Neural progenitor cell (in vitro differentiated cells): ENCODE results near the gene WDR37.

ENCODE experiments used
- EZH2 ChIP-seq: fragments of 200-600 bp; sonication (generic); IDR thresholded peaks from 2 replicates; pipeline ENCODE4 v1.6.1; 2017; ENCODE audit warnings: antibody characterized with exemption, mild to moderate bottlenecking, moderate library complexity
- TF ChIP-seq, protein P1 (sequence below): fragments of 200-600 bp; sonication (generic); IDR thresholded peaks from 2 replicates; pipeline ENCODE4 v1.5.1; 2017; ENCODE audit warnings: antibody characterized with exemption, mild to moderate bottlenecking

DNA sequence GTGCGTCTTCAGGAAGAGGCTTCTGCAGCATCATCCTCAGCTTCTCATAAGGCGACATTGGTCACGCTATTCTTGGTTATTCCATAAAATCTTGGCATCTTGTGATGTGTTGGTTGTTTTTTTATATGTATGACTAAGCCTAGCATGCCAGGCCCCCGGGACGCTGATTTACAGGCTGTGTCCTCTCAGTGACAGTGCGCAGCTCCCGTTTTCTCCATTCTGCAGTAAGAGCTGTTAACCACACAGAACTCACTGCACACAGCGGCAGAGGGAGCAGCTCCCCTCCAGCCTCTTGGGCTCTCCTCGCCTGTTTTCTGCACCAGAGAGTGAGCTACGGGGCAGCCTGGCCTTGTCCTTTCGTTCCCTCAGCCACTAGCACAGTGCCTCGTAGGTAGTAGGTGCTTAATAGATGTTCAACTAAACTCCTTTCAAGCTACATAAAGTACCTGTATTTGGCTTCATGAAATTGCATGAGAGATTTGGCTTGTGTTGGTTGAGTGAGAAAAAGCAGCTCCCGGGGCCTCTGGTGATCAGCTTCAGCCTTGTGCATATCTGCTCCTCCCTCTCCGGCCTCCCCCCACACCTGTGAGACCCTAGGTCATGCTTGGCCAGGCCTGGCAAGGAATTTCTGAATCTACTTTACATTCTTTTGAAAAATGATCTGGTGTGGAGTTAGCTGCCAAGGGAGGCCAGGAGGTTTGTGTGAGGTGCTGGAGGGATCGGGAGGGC lies 116.2 kb downstream of the WDR37 start:
- no peak for TF ChIP-seq EZH2
- TF ChIP-seq, protein P1, sequence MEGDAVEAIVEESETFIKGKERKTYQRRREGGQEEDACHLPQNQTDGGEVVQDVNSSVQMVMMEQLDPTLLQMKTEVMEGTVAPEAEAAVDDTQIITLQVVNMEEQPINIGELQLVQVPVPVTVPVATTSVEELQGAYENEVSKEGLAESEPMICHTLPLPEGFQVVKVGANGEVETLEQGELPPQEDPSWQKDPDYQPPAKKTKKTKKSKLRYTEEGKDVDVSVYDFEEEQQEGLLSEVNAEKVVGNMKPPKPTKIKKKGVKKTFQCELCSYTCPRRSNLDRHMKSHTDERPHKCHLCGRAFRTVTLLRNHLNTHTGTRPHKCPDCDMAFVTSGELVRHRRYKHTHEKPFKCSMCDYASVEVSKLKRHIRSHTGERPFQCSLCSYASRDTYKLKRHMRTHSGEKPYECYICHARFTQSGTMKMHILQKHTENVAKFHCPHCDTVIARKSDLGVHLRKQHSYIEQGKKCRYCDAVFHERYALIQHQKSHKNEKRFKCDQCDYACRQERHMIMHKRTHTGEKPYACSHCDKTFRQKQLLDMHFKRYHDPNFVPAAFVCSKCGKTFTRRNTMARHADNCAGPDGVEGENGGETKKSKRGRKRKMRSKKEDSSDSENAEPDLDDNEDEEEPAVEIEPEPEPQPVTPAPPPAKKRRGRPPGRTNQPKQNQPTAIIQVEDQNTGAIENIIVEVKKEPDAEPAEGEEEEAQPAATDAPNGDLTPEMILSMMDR = no peak
